NCI-H82 treated with DMSO at 0.1 percent for 48 hours (cell line): ENCODE measurements around the gene PERCC1.

Experiments used
- DNase-seq: peaks from one replicate; lab custom pipeline; 2025; ENCODE audit not compliant: unreplicated experiment; lab: John Stamatoyannopoulos, UW

The PERCC1 gene

DNA sequence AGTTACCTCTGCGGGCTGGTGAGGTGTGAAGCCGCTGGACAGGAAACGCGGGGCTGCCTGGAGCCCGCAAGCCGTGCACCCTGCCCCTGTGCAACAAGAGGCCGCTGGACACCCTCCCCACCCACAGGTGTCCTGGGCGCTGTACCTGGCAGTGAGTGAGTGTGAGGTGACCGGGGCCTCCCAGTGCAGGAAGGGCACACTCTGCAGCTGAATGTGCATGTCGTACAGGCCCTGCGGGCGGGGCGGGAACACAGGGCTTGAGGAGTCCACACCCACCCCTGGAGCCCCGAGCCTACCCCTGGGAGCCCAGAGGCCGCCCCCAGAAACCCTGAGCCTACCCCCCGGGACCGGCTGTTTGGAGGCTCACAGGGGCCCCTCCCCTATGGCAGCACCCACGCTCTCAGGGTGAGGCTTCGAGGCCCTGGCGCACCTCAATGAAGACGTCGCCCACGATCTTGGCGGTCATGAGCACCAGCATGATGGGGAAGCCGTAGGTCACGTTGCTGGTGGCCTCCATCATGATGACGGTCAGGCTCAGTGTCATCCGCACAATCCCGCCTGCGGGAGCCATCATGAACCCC is 17.7 kb downstream of the PERCC1 start:
- no peak for DNase-seq

DNA sequence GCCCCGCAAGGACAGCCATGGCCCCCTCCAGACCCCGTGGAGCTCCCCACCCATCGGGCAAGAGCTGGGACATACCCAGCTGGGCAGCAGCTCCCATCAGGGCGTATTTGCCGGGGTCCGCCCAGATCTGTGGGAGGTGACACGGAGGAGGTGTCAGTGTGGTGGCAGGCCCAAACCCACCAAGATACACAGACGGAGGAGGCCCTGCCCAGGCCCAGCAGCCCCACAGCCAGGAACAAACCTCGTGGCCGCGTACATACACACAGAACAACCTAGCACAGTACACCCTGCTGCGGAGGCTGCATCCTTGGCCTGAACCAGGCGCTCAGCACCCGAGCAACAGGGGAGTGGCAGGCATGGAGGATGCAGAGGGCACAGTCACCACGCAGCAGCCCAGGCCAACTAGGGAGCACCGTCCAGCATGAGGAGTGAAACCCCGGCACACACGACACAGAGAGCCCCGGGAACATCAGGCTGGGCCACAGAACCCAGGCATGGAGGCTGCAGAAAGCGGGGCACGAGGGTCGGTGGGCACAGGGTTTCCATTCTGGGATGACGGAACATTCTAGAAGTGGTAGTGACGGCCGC is 18.4 kb downstream of the PERCC1 start:
- no peak for DNase-seq

DNA sequence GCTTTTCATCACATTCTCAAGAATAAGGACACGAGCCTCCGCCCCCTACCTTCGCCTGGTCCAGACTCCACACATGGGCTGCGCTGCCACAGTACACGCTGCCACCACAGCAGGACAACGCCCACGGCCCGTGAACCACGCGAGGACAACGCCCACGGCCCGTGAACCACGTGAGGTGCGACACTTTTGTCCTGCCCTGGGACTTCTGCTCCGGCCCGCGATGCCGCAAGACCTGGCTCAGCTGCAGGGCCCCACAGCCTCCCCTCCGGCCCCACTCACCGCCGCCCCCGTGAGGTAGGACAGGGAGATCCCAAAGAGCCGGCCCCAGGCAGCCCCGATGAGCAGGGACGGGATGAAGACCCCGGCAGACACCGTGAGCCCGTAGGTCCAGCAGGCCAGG is 19.3 kb downstream of the PERCC1 start:
- DNase-seq, result no peak

DNA sequence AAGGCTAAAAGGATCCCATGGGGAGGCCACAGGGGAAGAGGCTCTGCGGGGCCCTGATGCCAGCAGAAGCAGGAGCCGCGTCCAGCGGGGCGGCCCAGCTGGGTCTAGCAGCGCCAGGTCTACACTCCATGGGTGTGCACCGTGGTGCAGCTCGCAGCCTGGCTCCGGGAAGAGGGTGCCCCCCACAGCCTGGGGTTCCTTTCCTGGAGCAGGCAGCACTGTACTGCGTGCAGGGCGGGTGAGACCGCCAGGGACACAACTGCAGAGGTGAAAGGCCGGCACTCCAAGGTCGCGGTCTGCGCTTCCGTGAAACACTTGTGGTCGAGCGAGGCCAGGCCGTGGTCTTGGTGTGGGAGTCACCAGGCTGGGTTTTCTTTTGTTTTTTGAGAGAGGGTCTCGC is 20.0 kb downstream of the PERCC1 start:
- DNase-seq, result no peak

DNA sequence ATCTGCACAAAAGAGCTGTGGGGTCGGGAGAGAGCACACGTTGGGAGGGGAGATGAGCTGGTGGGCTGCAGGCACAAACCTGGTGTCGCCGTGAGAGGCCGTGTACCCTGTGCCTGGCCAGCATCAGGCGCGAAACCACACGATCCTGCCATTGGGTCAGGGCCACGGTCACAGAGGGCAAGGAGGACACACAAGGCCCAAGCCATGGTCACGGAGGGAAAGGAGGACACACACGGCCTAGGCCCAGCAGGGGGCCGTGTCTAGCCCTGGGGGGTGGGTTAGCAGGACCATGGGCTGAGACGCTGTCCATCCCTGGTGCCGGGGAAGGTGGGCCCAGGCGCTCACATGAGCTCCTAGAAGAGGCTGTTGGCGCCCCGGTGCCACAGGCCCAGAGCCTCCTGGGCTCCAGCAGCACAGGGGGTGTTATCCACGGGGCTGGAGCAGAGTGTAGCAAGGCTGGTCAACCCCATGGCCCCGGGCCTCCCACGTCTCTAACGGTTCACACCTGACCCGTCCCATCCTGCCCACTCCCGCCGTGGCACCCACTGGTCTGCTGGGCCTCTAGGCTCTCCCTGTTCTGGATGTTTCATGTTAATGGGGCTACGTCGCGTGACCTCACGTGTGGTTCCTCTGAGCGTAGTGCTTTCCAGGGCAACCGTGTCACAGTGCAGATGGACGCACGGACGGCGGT is 21.0 kb downstream of the PERCC1 start:
- no peak for DNase-seq

DNA sequence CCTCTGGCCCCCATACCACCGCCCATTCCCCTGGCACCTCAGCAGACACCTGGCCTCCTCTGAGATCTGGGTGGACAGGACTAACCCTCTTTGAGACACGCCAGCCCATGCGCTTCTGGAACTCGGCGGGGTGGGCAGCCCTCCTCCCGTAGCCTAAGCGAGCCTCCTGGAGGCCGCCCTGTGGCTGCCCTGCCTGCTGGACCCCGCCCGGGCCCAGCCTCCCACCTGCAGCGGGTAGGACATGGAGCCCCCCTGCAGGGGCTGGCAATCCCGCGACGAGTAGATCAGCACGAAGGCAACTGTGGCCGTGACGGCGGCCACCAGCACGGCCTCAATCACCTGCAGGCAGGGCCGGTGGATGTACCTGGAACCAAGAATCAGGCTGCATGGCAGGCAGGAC is 21.7 kb downstream of the PERCC1 start:
- no peak for DNase-seq

DNA sequence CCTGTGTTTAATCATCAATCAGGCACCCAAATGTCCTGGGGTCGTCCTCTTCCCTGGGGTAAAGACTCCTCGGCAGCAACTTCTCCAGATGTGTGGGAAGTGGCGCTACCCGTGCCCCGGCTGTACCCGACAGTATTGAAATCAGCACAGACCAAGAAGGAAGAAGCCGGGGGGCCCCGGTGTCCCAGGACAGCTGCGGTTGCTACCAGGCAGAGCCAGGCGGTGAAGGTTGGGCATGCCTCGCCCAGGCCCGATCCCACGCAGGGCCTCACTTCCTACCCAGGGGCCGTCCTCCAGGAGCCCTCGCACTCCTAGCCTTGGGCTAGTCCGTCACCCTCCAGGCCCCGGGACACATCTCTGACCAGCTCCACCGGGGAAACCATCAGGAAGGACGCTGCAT is 22.4 kb downstream of the PERCC1 start:
- no peak for DNase-seq

DNA sequence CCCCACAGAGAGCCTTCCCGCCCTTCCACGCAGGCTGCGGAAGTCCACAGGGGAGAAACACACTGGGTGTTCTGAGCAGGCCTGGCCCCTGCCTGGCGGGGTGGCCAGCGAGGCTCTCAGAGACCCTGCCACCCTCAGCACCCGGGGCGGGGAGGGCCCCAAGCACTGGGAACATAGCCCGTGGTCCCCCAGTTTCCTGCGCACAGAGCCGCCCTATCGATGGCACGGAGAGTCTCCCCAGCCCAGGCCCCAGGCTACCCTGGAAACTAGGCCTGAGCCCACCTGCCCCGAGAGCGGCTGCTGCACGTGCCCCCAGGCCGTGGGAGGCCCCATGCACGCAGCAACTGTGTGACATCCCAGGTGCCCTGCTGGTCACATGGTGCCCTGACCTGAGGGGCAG is 23.7 kb downstream of the PERCC1 start:
- DNase-seq, result no peak

DNA sequence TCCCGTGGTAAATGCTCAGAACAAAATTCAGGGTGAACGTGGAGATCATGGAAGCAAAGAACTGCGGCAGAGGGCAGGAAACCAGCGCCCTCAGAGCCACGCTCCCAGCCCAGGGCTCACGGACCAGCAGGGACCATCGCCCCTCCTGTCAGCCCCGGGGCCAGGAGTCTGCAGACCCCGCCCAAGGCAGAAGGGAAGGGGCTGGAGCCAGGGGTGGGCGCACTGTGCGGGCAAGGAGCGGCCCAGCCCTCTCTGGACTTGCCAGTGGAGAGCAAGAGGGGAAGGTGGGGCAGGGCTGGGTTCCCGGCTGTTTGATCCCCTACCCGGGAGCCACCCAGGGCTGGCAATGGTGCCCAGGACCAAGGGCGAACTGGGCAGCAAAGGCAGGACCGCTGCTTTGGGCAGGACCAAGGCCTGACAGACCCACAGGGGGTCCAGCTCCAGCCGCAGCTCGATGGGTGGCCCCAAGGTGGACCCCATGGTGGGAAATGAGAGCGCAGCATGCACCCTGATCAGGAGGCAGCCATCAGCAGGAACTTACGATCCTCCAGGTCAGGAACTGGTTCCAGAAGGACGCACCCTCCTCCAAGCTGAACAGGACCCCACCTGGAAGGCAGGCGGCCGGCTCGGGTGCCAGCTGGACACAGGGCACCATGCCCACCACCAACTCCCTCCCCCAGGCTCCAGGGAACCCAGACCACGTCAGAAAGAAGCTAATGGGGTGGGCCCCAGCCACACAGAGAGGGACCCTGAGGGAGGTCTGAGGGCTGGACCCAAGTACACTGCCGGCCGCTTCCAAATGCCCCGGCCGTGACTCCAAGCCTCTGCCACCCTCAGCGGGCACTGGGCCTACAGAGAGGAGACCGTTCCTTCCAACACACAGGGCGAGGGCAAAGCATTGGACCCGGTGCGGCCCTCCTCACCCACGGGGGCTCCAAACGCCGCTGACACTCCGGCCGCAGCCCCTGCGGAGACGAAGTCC is 24.6 kb downstream of the PERCC1 start:
- DNase-seq, result no peak

DNA sequence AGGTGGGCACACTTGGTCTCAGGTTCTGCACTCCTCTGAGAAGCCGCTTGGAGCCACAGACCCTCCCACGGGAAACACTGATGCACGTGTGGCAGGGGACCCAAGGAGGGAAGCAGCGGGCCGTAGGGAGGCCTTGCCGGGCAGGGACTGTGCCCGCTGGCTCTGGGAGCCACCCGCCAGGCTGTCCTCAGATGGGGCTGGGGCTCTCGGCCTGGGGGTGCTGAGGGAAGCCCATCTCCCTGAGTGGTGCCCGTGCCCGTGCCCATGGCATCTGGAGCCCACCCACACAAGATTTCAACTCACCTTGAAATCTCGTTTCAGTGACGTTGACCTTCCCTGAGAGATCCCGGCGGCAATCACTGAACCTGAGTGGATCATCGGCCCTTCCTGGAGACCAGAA is 26.1 kb downstream of the PERCC1 start:
- no peak for DNase-seq

DNA sequence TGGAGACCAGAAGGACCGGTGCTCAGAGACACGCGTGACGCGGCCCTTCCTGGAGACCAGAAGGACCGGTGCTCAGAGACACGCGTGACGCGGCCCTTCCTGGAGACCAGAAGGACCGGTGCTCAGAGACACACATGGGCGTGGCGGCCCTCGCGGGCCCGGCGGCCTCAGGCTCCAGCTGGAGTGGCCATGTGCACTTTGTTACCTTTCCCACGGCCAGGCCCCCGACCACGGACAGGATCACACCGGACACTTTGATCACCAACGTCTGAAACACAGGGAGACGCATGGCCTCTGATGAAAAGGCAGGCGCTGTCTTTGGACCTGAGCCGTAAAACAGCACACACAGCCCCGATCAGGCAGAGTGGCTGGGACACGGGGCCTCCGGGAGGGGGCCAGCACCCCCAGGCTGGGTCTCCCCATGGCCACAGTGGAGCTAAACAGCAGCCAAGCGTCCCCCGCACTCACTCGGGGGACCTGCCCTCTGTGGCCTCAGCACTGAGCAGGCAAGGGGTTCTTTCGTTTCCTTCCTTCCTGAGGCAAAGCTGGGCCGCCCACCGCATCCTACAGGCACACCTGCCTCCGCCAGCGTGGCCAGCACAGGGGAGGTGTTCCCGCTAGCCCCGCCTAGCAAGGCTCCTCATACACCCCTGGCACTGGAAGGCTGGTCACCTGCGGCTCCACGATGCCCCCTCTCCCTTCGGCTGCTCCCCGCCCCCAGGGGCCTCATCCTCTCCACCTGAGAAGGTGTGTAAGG is 26.8 kb downstream of the PERCC1 start:
- no peak for DNase-seq

DNA sequence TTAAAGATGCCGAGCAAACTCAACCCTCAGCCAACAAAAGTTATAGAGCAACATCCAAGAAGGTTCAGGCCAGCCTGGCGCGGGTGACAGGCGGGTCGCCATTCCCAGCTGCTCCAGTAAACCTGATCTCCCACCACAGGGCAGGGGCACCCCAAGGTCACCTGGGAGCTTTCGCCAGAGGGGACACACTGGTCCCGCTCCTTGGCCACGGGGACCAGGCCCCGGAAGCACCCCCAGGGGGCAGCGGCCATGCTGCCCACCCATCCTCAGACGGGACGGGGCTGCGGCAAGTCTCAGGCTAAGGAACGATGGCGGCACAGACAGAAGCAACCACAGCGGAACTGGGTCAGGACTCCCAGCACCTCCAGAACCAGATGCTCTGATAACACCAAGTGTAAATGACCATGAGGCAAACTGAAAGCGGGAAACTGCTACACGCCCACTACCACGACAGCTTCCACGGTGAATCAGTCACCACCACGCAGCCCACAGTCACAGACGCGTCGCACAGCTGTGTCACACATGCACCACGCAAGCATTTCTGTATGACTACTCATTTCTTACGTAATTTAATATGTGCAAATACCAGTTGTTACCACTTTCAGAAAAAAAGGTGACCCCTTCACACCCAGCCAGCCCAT is 27.6 kb downstream of the PERCC1 start:
- DNase-seq, result no peak

DNA sequence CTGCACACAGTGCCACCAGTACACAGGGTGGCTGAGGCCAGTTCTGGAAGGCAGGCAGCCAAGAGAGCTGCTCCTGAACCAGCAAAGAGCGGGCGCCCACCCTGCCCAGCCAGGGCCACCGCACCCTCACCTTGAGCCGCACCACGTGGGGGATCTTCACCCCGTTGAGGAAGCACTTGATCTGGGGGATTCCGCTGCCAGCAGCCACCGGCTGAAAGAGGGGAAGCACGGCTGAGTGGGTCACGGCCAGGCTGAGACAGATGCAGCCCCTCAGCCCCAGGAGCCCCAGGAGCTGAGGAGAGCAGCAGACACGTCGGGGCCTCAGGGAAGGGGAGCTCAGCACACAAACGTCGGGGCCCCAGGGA is 28.1 kb downstream of the PERCC1 start:
- DNase-seq, result no peak

DNA sequence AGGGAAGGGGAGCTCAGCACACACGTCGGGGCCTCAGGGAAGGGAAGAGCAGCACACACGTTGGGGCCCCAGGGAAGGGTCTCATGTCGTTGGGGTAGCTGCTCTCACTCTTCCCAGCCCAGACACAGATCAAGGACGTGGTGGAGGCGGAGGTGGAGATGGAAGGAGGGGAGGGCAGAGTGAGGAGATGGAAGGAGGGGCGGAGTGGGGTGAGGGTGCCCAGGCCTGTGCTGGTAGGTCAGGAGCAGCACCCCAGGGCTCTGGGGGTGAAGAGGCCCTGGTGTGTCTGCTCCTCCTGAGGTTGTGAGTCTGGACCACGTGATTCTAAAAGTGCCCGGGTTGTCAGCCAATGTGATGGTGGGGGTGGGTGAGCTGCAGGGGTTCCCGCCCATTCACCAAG is 29.1 kb downstream of the PERCC1 start:
- no peak for DNase-seq

DNA sequence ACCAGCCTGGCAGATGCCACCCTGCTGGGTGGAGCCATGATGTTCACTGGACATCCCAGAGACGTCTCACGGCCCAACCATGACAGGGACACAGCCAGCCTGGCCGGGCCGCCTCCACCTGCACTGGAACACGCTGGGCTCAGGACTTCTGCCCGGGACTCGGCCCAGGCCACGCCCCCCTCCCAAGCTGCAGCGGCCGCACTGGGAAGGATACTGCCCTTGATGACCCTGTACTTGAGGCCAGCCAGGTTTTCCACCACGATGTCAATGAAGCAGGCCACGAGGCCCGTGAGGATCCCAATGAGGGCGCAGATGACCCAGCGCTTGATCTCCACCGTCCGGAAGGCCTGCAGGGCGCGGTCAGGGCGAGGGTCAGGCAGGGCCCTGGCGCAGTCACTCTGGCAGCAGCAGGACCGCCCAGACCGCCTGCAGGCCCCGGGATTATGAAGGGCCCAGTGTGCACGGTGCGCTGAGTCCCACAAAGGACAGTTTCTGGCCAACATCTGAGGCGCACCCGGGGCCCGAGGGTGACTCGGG is 29.8 kb downstream of the PERCC1 start:
- no peak for DNase-seq

DNA sequence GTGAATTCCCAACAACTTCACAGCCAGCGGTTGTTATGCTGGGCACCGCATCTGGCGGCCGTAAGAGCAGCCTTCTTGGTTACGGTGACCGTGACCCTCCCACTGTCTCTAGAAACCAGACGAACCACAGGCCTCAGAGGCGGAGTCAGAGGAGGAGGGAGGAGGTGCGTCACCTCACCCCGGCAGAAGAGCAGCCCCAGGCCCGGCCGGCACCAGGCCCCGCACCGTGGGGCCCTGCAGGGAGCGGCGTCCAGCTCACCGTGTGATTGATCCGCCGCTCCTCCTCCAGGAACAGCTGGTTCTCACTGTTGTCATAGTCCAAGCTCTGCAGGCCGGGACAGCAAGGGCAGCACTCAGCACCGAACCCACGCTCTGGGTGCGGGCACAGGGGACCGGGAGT is 30.3 kb downstream of the PERCC1 start:
- no peak for DNase-seq

DNA sequence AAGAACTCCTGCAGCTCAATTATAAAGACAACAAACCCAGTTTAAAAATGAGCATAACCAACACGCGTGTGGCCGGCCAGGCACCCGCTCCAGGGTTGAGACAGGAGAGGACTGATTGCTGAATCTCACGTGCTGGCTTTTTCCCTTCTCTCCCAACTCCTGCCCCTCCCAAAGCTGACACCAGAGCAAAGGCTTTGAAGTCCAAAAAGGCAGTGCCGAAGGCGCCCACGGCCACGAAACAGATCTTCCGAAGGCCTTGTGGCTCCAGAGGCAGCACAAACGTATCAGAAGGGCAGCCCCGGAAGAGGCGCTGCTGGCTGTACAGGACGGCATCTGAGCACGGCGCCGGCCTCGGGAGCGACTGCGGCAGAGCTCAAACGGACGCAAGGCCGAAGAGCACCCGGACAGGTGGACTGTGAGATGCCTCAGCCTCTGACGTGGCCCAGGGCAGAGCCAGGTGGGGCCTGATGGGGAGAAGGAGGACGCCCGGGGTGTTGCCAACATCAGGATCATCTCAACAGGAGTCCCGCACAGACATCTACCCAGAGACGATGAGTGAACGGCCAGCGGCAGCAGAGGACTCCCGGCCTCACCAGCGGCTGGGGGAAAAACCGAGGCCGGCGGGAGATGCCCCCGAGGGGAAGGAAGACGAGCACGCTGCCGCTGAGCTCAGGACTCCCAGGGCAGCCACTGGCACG is 33.5 kb downstream of the PERCC1 start:
- DNase-seq, result no peak

DNA sequence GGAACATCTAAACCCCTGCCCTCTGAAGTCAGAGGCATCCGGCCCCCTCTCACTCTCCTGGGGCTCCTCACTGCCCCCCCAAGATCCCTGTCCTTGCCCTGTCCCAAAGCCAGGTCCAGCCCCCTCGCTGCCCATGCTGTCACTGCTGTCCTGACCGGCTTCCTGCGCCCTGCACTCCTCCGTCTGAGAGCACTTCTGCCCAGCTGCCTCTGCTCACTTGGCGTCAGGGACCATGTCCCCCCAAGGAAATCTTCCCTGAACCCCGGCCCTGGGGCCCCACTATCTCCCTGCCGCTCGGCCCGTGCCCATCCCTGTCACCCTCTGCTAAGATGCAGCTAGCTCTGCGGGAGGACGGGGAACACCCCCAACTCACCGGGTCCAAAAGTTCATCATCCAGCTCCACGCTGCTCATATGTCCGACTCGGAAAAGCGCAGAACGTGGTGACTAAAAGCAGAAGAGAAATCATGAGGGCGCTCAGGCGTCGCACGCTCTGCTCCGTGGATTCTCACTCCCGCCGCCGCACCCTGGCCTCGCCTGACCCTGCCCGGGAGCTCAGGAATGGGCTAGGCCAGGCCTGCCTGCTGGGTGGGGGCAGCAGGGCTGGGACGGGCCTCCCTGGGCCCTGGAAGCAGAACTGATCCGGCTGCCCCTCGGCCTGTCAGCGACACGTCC is 34.2 kb downstream of the PERCC1 start:
- no peak for DNase-seq

DNA sequence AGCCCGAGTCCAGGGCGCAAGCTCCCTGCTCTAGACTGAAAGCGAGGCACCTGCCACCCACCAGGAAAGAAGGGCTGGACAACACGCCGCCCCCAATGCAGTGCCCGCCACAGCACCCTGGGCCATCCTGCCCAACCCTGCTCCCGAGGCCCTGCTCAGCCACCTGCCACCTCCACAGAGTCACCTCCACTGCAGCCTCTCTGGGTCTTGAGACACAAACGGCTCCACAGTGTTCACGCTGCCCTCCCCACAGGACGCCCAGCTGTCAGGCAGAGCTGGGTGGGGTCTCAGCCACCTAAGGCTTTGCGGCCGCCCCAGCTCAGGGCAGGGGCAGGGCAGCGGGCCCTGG is 34.7 kb downstream of the PERCC1 start:
- DNase-seq, result no peak
